HepG2 (cell line): ENCODE data around the gene ELMOD3. TPM values are rescaled to one million over a fixed set of nuclear protein-coding genes. Genes with fewer than 3 reads are reported as not detected.

Experiments
- AGO2 ChIP-seq: fragments of 200-400 bp; formaldehyde crosslinking; optimal IDR thresholded peaks from 2 replicates; pipeline ENCODE3; 2017; ENCODE audit warnings: mild to moderate bottlenecking, low read depth, low read length, moderate library complexity
- CHD2 ChIP-seq: IDR thresholded peaks from 2 replicates; pipeline ENCODE4 v1.6.1; 2011; ENCODE audit warnings: low read depth, low read length, improper control_type of control experiment
- IRX3 ChIP-seq: sonication (generic); formaldehyde crosslinking; IDR thresholded peaks from 2 replicates; pipeline ENCODE4 v1.8.1; 2023; ENCODE audit warnings: mild to moderate bottlenecking, low read depth, missing genetic modification reagents, borderline replicate concordance
- JARID2 ChIP-seq: sonication (generic); formaldehyde crosslinking; IDR thresholded peaks from 2 replicates; pipeline ENCODE4 v1.8.1; 2023; ENCODE audit warnings: missing genetic modification reagents, inconsistent platforms; ENCODE audit not compliant: insufficient replicate concordance
- KLF15 ChIP-seq: sonication (generic); formaldehyde crosslinking; IDR thresholded peaks from 2 replicates; pipeline ENCODE4 v1.8.1; 2023; ENCODE audit warnings: borderline replicate concordance, mild to moderate bottlenecking, inconsistent platforms, missing genetic modification reagents, mixed read lengths
- NCOA2 ChIP-seq: sonication (generic); formaldehyde crosslinking; IDR thresholded peaks from 2 replicates; pipeline ENCODE4 v1.8.0; 2022; ENCODE audit warnings: inconsistent platforms
- PRDM10 ChIP-seq: sonication (generic); formaldehyde crosslinking; IDR thresholded peaks from 2 replicates; pipeline ENCODE4 v1.4.0; 2020; ENCODE audit warnings: low read depth, missing genetic modification reagents
- RAD51 ChIP-seq: fragments of 450-650 bp; IDR thresholded peaks from 2 replicates; pipeline ENCODE4 v1.6.1; 2016; ENCODE audit warnings: borderline replicate concordance
- RARG ChIP-seq: sonication (generic); formaldehyde crosslinking; IDR thresholded peaks from 2 replicates; pipeline ENCODE4 v1.4.0; 2020; ENCODE audit warnings: low read depth, mild to moderate bottlenecking, missing genetic modification reagents
- RFX5 ChIP-seq: IDR thresholded peaks from 2 replicates; pipeline ENCODE4 v1.6.1; 2011; ENCODE audit warnings: low read depth, low read length, improper control_type of control experiment
- THAP9 ChIP-seq: sonication (generic); formaldehyde crosslinking; IDR thresholded peaks from 2 replicates; pipeline ENCODE4; 2020; ENCODE audit warnings: missing genetic modification reagents, mild to moderate bottlenecking, borderline replicate concordance
- U2AF2 ChIP-seq: fragments of 200-400 bp; formaldehyde crosslinking; IDR thresholded peaks from 2 replicates; pipeline ENCODE4 v1.6.1; 2017; ENCODE audit warnings: low read depth, mild to moderate bottlenecking, low read length
- ZKSCAN8 ChIP-seq: IDR thresholded peaks from 2 replicates; pipeline ENCODE4 v1.6.1; 2016; ENCODE audit warnings: borderline replicate concordance, missing genetic modification reagents, missing compliant biosample characterization
- ZNF20 ChIP-seq: sonication (generic); formaldehyde crosslinking; IDR thresholded peaks from 2 replicates; pipeline ENCODE4 v1.4.0; 2020; ENCODE audit warnings: mild to moderate bottlenecking, moderate library complexity, missing genetic modification reagents
- ZNF446 ChIP-seq: sonication (generic); formaldehyde crosslinking; IDR thresholded peaks from 2 replicates; pipeline ENCODE4 v1.5.0; 2020; ENCODE audit warnings: mild to moderate bottlenecking, missing genetic modification reagents
- ZNF563 ChIP-seq: sonication (generic); formaldehyde crosslinking; IDR thresholded peaks from 2 replicates; pipeline ENCODE4 v1.8.0; 2022; ENCODE audit warnings: mild to moderate bottlenecking, moderate library complexity, missing genetic modification reagents
- ZNF891 ChIP-seq: sonication (generic); formaldehyde crosslinking; IDR thresholded peaks from 2 replicates; pipeline ENCODE4 v1.5.0; 2020; ENCODE audit warnings: mild to moderate bottlenecking, missing genetic modification reagents
- ZSCAN12 ChIP-seq: sonication (generic); formaldehyde crosslinking; IDR thresholded peaks from 2 replicates; pipeline ENCODE4 v1.9.0; 2021; ENCODE audit warnings: mild to moderate bottlenecking, missing genetic modification reagents
- polyA plus RNA-seq, 8 experiments: library from polyadenylated mRNA; depleted of rRNA in 3 of 8; stranded (reverse) in 7 of 8; unstranded in 1 of 8; fragments of >200 nt; fragmentation: Illumina TruSeq in 4 of 8; extraction: Trizol in 4 of 8; gene quantifications; 2 replicates each; pipeline versions ENCODE4 v1.2.1 to v1.2.3, GENCODE V29; 2011 to 2016; ENCODE audit warnings: low read depth in 4 of 8, missing spikeins in 1 of 8, mixed read lengths in 1 of 8; ENCODE audit not compliant: insufficient read depth in 1 of 8
- total RNA-seq, 5 experiments: library from RNA; depleted of rRNA; stranded (reverse); fragments of >200 nt; fragmentation: Illumina TruSeq; extraction: Trizol; gene quantifications; 2 replicates each; pipeline ENCODE4 v1.2.3, GENCODE V29; 2016; ENCODE audit warnings: low read depth in 1 of 5
- TF ChIP-seq, protein P1 (sequence below): sonication (generic); formaldehyde crosslinking; IDR thresholded peaks from 2 replicates; pipeline ENCODE4 v1.5.0; 2020; ENCODE audit warnings: mild to moderate bottlenecking, missing genetic modification reagents
- TF ChIP-seq, protein P2 (sequence below): sonication (generic); formaldehyde crosslinking; IDR thresholded peaks from 2 replicates; pipeline ENCODE4 v1.8.1; 2022; ENCODE audit warnings: mild to moderate bottlenecking, missing genetic modification reagents

ELMOD3 gene
- total and polyA plus RNA-seq, 2 of the 13 experiments (the other 11 are each of a cell fraction or from before 2014, with no cell fraction given): 13.3 to 19.5 TPM

- no peak for TF ChIP-seq U2AF2
- TF ChIP-seq, protein P1, sequence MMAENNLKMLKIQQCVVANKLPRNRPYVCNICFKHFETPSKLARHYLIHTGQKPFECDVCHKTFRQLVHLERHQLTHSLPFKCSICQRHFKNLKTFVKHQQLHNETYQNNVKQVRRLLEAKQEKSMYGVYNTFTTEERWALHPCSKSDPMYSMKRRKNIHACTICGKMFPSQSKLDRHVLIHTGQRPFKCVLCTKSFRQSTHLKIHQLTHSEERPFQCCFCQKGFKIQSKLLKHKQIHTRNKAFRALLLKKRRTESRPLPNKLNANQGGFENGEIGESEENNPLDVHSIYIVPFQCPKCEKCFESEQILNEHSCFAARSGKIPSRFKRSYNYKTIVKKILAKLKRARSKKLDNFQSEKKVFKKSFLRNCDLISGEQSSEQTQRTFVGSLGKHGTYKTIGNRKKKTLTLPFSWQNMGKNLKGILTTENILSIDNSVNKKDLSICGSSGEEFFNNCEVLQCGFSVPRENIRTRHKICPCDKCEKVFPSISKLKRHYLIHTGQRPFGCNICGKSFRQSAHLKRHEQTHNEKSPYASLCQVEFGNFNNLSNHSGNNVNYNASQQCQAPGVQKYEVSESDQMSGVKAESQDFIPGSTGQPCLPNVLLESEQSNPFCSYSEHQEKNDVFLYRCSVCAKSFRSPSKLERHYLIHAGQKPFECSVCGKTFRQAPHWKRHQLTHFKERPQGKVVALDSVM: no peak; the same call in 1 of the 2 replicates
- no peak for TF ChIP-seq CHD2
- no peak; the same call in 1 of the 2 replicates for TF ChIP-seq THAP9 (CRISPR knock-in tag)
- no peak for TF ChIP-seq KLF15
- TF ChIP-seq NCOA2: no peak
- no peak for TF ChIP-seq JARID2 (CRISPR knock-in tag)
- TF ChIP-seq ZNF563 (CRISPR knock-in tag): no peak
- TF ChIP-seq PRDM10 (CRISPR knock-in tag): 0 out of 2 replicates have a peak, but pooled peaks have one; percentile 39
- no peak for TF ChIP-seq ZKSCAN8 (CRISPR knock-in tag)
- no peak for TF ChIP-seq RFX5
- TF ChIP-seq ZSCAN12 (CRISPR knock-in tag): no peak
- no peak for TF ChIP-seq RAD51
- TF ChIP-seq, protein P2, sequence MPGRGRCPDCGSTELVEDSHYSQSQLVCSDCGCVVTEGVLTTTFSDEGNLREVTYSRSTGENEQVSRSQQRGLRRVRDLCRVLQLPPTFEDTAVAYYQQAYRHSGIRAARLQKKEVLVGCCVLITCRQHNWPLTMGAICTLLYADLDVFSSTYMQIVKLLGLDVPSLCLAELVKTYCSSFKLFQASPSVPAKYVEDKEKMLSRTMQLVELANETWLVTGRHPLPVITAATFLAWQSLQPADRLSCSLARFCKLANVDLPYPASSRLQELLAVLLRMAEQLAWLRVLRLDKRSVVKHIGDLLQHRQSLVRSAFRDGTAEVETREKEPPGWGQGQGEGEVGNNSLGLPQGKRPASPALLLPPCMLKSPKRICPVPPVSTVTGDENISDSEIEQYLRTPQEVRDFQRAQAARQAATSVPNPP (CRISPR knock-in tag): no peak
- TF ChIP-seq ZNF891 (CRISPR knock-in tag): peak; percentile 19; the same call in 1 of the 2 replicates
- TF ChIP-seq AGO2: no peak
- no peak for TF ChIP-seq ZNF446
- TF ChIP-seq IRX3: no peak
- TF ChIP-seq RARG: no peak
- no peak for TF ChIP-seq ZNF20 (CRISPR knock-in tag)
These were observed 36.5 kb downstream of the ELMOD3 start (continued) for GRCh38 chr2:85390941-85391669.
